Measurements from ENCODE around the gene ATF4.
A peak's percentile ranks its signal among the peaks of the same experiment; 100 is the strongest.

The ATF4 gene

DNA sequence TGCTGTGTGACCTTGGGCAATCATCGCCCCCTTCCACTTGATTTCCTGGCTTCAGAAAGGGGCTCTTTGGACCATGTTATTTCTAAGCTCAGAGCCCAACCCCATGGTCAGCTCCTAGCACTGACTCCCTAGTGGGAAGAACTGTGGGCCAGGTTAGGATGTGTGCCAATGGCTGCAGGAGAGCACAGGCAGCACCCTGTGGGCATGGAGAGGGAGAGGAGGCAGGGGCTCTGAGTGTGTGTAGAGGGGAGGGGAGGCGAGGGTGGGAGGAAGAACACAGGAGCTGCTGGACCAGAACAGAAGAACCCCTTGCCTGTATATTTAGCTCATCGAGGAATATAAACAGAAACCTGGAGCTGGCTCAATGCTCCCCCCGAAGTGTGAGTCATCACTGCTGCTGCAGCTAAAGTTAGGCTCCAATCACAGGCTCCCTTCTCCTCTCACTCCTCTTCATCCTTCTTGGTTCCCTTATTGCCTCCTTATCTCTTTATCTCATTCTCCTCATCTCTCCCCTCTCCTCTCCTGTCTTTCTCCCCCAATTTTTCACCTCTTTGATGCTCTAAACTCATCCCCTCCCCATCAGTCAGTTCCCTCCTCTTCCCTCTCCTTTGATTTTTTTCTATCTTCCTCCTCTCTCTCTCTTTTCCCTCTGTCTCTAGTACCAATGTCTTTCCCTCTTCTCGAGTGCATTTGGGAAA is 26.7 kb downstream of the ATF4 start (continued):
- TF ChIP-seq, protein P1, sequence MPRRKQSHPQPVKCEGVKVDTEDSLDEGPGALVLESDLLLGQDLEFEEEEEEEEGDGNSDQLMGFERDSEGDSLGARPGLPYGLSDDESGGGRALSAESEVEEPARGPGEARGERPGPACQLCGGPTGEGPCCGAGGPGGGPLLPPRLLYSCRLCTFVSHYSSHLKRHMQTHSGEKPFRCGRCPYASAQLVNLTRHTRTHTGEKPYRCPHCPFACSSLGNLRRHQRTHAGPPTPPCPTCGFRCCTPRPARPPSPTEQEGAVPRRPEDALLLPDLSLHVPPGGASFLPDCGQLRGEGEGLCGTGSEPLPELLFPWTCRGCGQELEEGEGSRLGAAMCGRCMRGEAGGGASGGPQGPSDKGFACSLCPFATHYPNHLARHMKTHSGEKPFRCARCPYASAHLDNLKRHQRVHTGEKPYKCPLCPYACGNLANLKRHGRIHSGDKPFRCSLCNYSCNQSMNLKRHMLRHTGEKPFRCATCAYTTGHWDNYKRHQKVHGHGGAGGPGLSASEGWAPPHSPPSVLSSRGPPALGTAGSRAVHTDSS (tag by site-specific recombination; IDR thresholded peaks at IDR 0.05): no peak; the same call in none of the 2 replicates
- TF ChIP-seq ZNF184 (tag by site-specific recombination; IDR thresholded peaks at IDR 0.05) (no peak), ZFP37 (tag by site-specific recombination; IDR thresholded peaks at IDR 0.05) (no peak), ZNF169 (tag by site-specific recombination; IDR thresholded peaks at IDR 0.05) (no peak), ZBTB17 (tag by site-specific recombination; IDR thresholded peaks at IDR 0.05) (peak; percentile 80), ZNF48 (tag by site-specific recombination; IDR thresholded peaks at IDR 0.05) (no peak), ZNF654 (tag by site-specific recombination; IDR thresholded peaks at IDR 0.05; ENCODE audit: low read depth) (no peak), ZNF140 (tag by site-specific recombination; IDR thresholded peaks at IDR 0.05) (no peak), ZNF707 (tag by site-specific recombination; IDR thresholded peaks at IDR 0.05) (no peak), ZNF112 (tag by site-specific recombination; IDR thresholded peaks at IDR 0.05) (no peak), ZNF629 (tag by site-specific recombination; IDR thresholded peaks at IDR 0.05) (no peak; the same call in 1 of the 2 replicates), MYNN (tag by site-specific recombination; IDR thresholded peaks at IDR 0.05; ENCODE audit: borderline replicate concordance) (no peak), ZNF354C (tag by site-specific recombination; IDR thresholded peaks at IDR 0.05; ENCODE audit: borderline replicate concordance, low read depth) (no peak), ZNF776 (tag by site-specific recombination; IDR thresholded peaks at IDR 0.05; ENCODE audit: borderline replicate concordance) (no peak), ZFP69B (tag by site-specific recombination; IDR thresholded peaks at IDR 0.05) (no peak), ZNF621 (tag by site-specific recombination; IDR thresholded peaks at IDR 0.05) (no peak), GLIS1 (tag by site-specific recombination; IDR thresholded peaks at IDR 0.05) (peak; percentile 58), ZNF596 (tag by site-specific recombination; IDR thresholded peaks at IDR 0.05) (no peak), ZBTB8A (tag by site-specific recombination; IDR thresholded peaks at IDR 0.05) (no peak), REPIN1 (tag by site-specific recombination; IDR thresholded peaks at IDR 0.05; ENCODE audit: low read depth) (no peak), ZNF223 (tag by site-specific recombination; IDR thresholded peaks at IDR 0.05) (no peak), ZBTB48 (tag by site-specific recombination; IDR thresholded peaks at IDR 0.05) (no peak), ZNF561 (tag by site-specific recombination; IDR thresholded peaks at IDR 0.05; ENCODE audit: borderline replicate concordance) (no peak)
- TF ChIP-seq, protein P2, sequence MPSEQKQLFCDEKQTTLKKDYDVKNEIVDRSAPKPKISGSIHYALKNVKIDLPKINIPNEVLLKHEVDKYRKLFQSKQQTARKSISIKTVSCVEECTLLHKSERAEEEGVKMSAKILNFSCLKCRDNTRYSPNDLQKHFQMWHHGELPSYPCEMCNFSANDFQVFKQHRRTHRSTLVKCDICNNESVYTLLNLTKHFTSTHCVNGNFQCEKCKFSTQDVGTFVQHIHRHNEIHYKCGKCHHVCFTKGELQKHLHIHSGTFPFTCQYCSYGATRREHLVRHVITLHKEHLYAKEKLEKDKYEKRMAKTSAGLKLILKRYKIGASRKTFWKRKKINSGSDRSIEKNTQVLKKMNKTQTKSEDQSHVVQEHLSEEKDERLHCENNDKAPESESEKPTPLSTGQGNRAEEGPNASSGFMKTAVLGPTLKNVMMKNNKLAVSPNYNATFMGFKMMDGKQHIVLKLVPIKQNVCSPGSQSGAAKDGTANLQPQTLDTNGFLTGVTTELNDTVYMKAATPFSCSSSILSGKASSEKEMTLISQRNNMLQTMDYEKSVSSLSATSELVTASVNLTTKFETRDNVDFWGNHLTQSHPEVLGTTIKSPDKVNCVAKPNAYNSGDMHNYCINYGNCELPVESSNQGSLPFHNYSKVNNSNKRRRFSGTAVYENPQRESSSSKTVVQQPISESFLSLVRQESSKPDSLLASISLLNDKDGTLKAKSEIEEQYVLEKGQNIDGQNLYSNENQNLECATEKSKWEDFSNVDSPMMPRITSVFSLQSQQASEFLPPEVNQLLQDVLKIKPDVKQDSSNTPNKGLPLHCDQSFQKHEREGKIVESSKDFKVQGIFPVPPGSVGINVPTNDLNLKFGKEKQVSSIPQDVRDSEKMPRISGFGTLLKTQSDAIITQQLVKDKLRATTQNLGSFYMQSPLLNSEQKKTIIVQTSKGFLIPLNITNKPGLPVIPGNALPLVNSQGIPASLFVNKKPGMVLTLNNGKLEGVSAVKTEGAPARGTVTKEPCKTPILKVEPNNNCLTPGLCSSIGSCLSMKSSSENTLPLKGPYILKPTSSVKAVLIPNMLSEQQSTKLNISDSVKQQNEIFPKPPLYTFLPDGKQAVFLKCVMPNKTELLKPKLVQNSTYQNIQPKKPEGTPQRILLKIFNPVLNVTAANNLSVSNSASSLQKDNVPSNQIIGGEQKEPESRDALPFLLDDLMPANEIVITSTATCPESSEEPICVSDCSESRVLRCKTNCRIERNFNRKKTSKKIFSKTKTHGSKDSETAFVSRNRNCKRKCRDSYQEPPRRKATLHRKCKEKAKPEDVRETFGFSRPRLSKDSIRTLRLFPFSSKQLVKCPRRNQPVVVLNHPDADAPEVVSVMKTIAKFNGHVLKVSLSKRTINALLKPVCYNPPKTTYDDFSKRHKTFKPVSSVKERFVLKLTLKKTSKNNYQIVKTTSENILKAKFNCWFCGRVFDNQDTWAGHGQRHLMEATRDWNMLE (tag by site-specific recombination; conservative IDR thresholded peaks at IDR 0.05; ENCODE audit: low read depth): no peak
- TF ChIP-seq, protein P3, sequence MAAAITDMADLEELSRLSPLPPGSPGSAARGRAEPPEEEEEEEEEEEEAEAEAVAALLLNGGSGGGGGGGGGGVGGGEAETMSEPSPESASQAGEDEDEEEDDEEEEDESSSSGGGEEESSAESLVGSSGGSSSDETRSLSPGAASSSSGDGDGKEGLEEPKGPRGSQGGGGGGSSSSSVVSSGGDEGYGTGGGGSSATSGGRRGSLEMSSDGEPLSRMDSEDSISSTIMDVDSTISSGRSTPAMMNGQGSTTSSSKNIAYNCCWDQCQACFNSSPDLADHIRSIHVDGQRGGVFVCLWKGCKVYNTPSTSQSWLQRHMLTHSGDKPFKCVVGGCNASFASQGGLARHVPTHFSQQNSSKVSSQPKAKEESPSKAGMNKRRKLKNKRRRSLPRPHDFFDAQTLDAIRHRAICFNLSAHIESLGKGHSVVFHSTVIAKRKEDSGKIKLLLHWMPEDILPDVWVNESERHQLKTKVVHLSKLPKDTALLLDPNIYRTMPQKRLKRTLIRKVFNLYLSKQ (tag by site-specific recombination; IDR thresholded peaks at IDR 0.05; ENCODE audit: borderline replicate concordance): no peak
- TF ChIP-seq, protein P4, sequence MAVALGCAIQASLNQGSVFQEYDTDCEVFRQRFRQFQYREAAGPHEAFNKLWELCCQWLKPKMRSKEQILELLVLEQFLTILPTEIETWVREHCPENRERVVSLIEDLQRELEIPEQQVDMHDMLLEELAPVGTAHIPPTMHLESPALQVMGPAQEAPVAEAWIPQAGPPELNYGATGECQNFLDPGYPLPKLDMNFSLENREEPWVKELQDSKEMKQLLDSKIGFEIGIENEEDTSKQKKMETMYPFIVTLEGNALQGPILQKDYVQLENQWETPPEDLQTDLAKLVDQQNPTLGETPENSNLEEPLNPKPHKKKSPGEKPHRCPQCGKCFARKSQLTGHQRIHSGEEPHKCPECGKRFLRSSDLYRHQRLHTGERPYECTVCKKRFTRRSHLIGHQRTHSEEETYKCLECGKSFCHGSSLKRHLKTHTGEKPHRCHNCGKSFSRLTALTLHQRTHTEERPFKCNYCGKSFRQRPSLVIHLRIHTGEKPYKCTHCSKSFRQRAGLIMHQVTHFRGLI (tag by site-specific recombination; IDR thresholded peaks at IDR 0.05): peak; percentile 39; the same call in 1 of the 2 replicates
- TF ChIP-seq, protein P5, sequence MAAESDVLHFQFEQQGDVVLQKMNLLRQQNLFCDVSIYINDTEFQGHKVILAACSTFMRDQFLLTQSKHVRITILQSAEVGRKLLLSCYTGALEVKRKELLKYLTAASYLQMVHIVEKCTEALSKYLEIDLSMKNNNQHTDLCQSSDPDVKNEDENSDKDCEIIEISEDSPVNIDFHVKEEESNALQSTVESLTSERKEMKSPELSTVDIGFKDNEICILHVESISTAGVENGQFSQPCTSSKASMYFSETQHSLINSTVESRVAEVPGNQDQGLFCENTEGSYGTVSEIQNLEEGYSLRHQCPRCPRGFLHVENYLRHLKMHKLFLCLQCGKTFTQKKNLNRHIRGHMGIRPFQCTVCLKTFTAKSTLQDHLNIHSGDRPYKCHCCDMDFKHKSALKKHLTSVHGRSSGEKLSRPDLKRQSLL (tag by site-specific recombination; IDR thresholded peaks at IDR 0.05): peak; percentile 84
- TF ChIP-seq, protein P6, sequence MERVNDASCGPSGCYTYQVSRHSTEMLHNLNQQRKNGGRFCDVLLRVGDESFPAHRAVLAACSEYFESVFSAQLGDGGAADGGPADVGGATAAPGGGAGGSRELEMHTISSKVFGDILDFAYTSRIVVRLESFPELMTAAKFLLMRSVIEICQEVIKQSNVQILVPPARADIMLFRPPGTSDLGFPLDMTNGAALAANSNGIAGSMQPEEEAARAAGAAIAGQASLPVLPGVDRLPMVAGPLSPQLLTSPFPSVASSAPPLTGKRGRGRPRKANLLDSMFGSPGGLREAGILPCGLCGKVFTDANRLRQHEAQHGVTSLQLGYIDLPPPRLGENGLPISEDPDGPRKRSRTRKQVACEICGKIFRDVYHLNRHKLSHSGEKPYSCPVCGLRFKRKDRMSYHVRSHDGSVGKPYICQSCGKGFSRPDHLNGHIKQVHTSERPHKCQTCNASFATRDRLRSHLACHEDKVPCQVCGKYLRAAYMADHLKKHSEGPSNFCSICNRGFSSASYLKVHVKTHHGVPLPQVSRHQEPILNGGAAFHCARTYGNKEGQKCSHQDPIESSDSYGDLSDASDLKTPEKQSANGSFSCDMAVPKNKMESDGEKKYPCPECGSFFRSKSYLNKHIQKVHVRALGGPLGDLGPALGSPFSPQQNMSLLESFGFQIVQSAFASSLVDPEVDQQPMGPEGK (tag by site-specific recombination; IDR thresholded peaks at IDR 0.05): peak; percentile 55
